Keratinocyte (primary cell): ENCODE data around the gene IL1RL1. TPM values are rescaled to one million over a fixed set of nuclear protein-coding genes. Genes with fewer than 3 reads are reported as not detected.

Source experiments
- DNase-seq: peaks from one replicate; pipeline ENCODE4 v3.0.0-alpha.2; 2011; ENCODE audit warnings: low read depth, missing footprints, low spot score
- FAIRE-seq: peaks from 2 replicates; lab custom pipeline; 2011; peaks lifted over from hg19 to GRCh38; lab: Jason Lieb, UNC
- H2AFZ ChIP-seq: 2 replicates; pipeline ENCODE4 v1.6.0; 2012; ENCODE audit warnings: low read length, control low read depth, inconsistent platforms; ENCODE audit not compliant: control insufficient read depth
- H3K27ac ChIP-seq: 2 replicates; pipeline ENCODE4 v1.5.1; 2011; ENCODE audit warnings: low read length; ENCODE audit not compliant: control insufficient read depth, insufficient read depth
- H3K27me3 ChIP-seq: 3 replicates; pipeline ENCODE4 v1.6.0; 2011; ENCODE audit warnings: low read length; ENCODE audit not compliant: control insufficient read depth, insufficient read depth; ENCODE audit errors: extremely low read depth
- H3K36me3 ChIP-seq, 2 experiments: 2 replicates in 1 of 2; 3 replicates in 1 of 2; pipeline ENCODE4 v1.5.1; 2011; ENCODE audit warnings: low read length in 2 of 2, mild to moderate bottlenecking in 1 of 2; ENCODE audit not compliant: control insufficient read depth in 2 of 2, insufficient read depth in 2 of 2; ENCODE audit errors: extremely low read depth in 1 of 2
- H3K4me1 ChIP-seq: 3 replicates; pipeline ENCODE4 v1.5.1; 2011; ENCODE audit warnings: low read length; ENCODE audit not compliant: control insufficient read depth, insufficient read depth; ENCODE audit errors: extremely low read depth
- H3K4me2 ChIP-seq: 3 replicates; pipeline ENCODE4 v1.6.0; 2011; ENCODE audit warnings: low read depth, low read length; ENCODE audit not compliant: control insufficient read depth, insufficient read depth; ENCODE audit errors: extremely low read depth
- H3K4me3 ChIP-seq, 3 experiments: fragments of 200-600 bp in 1 of 3; sonication (generic) in 1 of 3; 2 replicates in 2 of 3; 3 replicates in 1 of 3; pipeline ENCODE4 v1.5.1; 2011 to 2016; ENCODE audit warnings: low read length in 3 of 3, mild to moderate bottlenecking in 3 of 3, control low read depth in 2 of 3, inconsistent platforms in 1 of 3, low read depth in 1 of 3, mixed read lengths in 1 of 3, mixed run types in 1 of 3, moderate library complexity in 1 of 3; ENCODE audit not compliant: control insufficient read depth in 2 of 3, insufficient read depth in 2 of 3; ENCODE audit errors: extremely low read depth in 1 of 3
- H3K79me2 ChIP-seq: 2 replicates; pipeline ENCODE4 v1.6.0; 2012; ENCODE audit warnings: low read length; ENCODE audit not compliant: control insufficient read depth, insufficient read depth
- H3K9ac ChIP-seq: 3 replicates; pipeline ENCODE4 v1.6.0; 2011; ENCODE audit warnings: low read length; ENCODE audit not compliant: control insufficient read depth, insufficient read depth; ENCODE audit errors: extremely low read depth
- H3K9me1 ChIP-seq: 3 replicates; pipeline ENCODE4 v1.6.0; 2011; ENCODE audit warnings: low read length; ENCODE audit not compliant: control insufficient read depth, insufficient read depth; ENCODE audit errors: extremely low read depth
- H3K9me3 ChIP-seq: 2 replicates; pipeline ENCODE4 v1.5.1; 2012; ENCODE audit warnings: low read depth, low read length; ENCODE audit not compliant: control insufficient read depth
- H4K20me1 ChIP-seq: 3 replicates; pipeline ENCODE4 v1.6.0; 2011; ENCODE audit warnings: low read length; ENCODE audit not compliant: control insufficient read depth, insufficient read depth; ENCODE audit errors: extremely low read depth
- EZH2 ChIP-seq: IDR thresholded peaks from one replicate; pipeline ENCODE4 v1.6.1; 2012; ENCODE audit warnings: inconsistent platforms, mild to moderate bottlenecking, low read length, moderate library complexity
- dilution Hi-C: fragments of 300-500 bp; cut with MboI; formaldehyde crosslinking; loops from one replicate; pipeline ENCODE4 v1.7.0; 2020; ENCODE audit warnings: low sequenced_read_pairs; ENCODE audit not compliant: extremely low pct_ligation_motif_present
- polyA minus RNA-seq, 3 experiments: library from RNA; depleted of rRNA, polyadenylated mRNA; stranded (reverse); fragments of >200 nt; gene quantifications; 1 replicate in 1 of 3; 2 replicates in 1 of 3; 3 replicates in 1 of 3; pipeline ENCODE4 v1.2.3, GENCODE V29; 2011
- polyA plus RNA-seq, 5 experiments: library from polyadenylated mRNA; depleted of rRNA in 3 of 5; stranded (reverse) in 3 of 5; stranded (forward) in 1 of 5; unstranded in 1 of 5; fragments of >200 nt; gene quantifications; 1 replicate in 1 of 5; 2 replicates in 3 of 5; 3 replicates in 1 of 5; pipeline versions ENCODE4 v1.2.1 to v1.2.3, GENCODE V29; 2011 to 2012; ENCODE audit warnings: missing spikeins in 2 of 5, low read depth in 1 of 5, low replicate concordance in 1 of 5
- TF ChIP-seq, protein P1 (sequence below), 3 experiments: IDR thresholded peaks in 1 of 3; conservative IDR thresholded peaks in 1 of 3; optimal IDR thresholded peaks in 1 of 3; 2 replicates in 2 of 3; 3 replicates in 1 of 3; pipeline versions ENCODE3 to v1.5.1; 2011; ENCODE audit warnings: low read length in 3 of 3, mild to moderate bottlenecking in 3 of 3, moderate library complexity in 2 of 3, control low read depth in 1 of 3, inconsistent platforms in 1 of 3; ENCODE audit not compliant: insufficient read depth in 2 of 3; ENCODE audit errors: extremely low read depth in 1 of 3

The IL1RL1 gene
- polyA plus RNA-seq: 0.22 to 1.3 TPM (median 0.93 TPM) in 3 replicates
- 14.1 TPM for polyA plus RNA-seq (2011; ENCODE audit: low read depth)
- polyA plus RNA-seq (2011; cell fraction: cytosol; rRNA removed): 0.10 and 0.45 TPM in 2 replicates
- 5.2 and 6.2 TPM in 2 replicates for polyA plus RNA-seq (2011; cell fraction: nucleus; rRNA removed)
- 0.23 and 11.7 TPM in 2 replicates for polyA plus RNA-seq (2012; ENCODE audit: low replicate concordance)
- polyA minus RNA-seq: 2.6 to 3.2 TPM in 2 of 3 replicates, not detected in the other
- not detected for polyA minus RNA-seq (2011; cell fraction: cytosol; rRNA and poly(A)+ RNA removed)
- 3.9 and 5.5 TPM in 2 replicates for polyA minus RNA-seq (2011; cell fraction: nucleus; rRNA and poly(A)+ RNA removed)

GRCh38 chr2:102310964-102311640, at the start of gene IL1RL1:
IL1RL1 (plus strand) TSS chr2:102311563; CDS start chr2:102338265, 26,702 bp downstream.
- Histone ChIP-seq H3K79me2 (no peaks in the 10 kb centered on the region), H3K27me3 (no peaks in the 10 kb centered on the region), H3K36me3 (no peaks in the 10 kb centered on the region), H3K27ac (peak within 1 kb of the TSS; percentile 62), H3K9me3 (no peaks in the 10 kb centered on the region), H3K4me3 (no peak within 1 kb of the TSS), H4K20me1 (no peaks in the 10 kb centered on the region), H3K4me1 (peaks cover 36% of the 10 kb centered on the region), H3K9ac (no peak within 1 kb of the TSS), H3K9me1 (no peaks in the 10 kb centered on the region), H2AFZ (no peak within 1 kb of the TSS), H3K4me2 (no peak within 1 kb of the TSS)
- no peak for FAIRE-seq
- no peak for DNase-seq
- TF ChIP-seq, protein P1, sequence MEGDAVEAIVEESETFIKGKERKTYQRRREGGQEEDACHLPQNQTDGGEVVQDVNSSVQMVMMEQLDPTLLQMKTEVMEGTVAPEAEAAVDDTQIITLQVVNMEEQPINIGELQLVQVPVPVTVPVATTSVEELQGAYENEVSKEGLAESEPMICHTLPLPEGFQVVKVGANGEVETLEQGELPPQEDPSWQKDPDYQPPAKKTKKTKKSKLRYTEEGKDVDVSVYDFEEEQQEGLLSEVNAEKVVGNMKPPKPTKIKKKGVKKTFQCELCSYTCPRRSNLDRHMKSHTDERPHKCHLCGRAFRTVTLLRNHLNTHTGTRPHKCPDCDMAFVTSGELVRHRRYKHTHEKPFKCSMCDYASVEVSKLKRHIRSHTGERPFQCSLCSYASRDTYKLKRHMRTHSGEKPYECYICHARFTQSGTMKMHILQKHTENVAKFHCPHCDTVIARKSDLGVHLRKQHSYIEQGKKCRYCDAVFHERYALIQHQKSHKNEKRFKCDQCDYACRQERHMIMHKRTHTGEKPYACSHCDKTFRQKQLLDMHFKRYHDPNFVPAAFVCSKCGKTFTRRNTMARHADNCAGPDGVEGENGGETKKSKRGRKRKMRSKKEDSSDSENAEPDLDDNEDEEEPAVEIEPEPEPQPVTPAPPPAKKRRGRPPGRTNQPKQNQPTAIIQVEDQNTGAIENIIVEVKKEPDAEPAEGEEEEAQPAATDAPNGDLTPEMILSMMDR (optimal IDR thresholded peaks at IDR 0.05 in 1 of 3, IDR thresholded peaks at IDR 0.05 in 1 of 3, conservative IDR thresholded peaks at IDR 0.05 in 1 of 3; ENCODE audit: extremely low read depth in 1 of 3, insufficient read depth in 2 of 3, low read length in 3 of 3): no peak
- TF ChIP-seq EZH2: no peak
- dilution Hi-C loops: no loop called here

GRCh38 chr2:102262216-102263129, 48.9 kb upstream of the IL1RL1 start:
- Histone ChIP-seq H3K9me1 (no peaks in the 10 kb centered on the region), H3K9me3 (no peaks in the 10 kb centered on the region), H3K79me2 (no peaks in the 10 kb centered on the region), H3K4me3 (no peak overlapping the region), H3K4me1 (peaks cover 16% of the 10 kb centered on the region), H3K4me2 (no peak overlapping the region), H3K36me3 (no peaks in the 10 kb centered on the region), H3K27ac (no peak overlapping the region), H2AFZ (no peak overlapping the region), H3K9ac (no peak overlapping the region), H4K20me1 (no peaks in the 10 kb centered on the region), H3K27me3 (no peaks in the 10 kb centered on the region)
- FAIRE-seq: no peak
- TF ChIP-seq, protein P1 (optimal IDR thresholded peaks at IDR 0.05 in 1 of 3, IDR thresholded peaks at IDR 0.05 in 1 of 3, conservative IDR thresholded peaks at IDR 0.05 in 1 of 3; ENCODE audit: extremely low read depth in 1 of 3, insufficient read depth in 2 of 3, low read length in 3 of 3): no peak
- TF ChIP-seq EZH2: no peak
- DNase-seq: no peak
- dilution Hi-C loops: no loop called here
